Ureter (tissue), 1 donor: Measurements from ENCODE around the gene VWA8. TPM values are rescaled to one million over a fixed set of nuclear protein-coding genes. Genes with fewer than 3 reads are reported as not detected.
A peak's percentile ranks its signal among the peaks of the same experiment; 100 is the strongest.

Experiments used
- DNase-seq: peaks from one replicate; pipeline ENCODE4 v3.0.0-alpha.2; 2020; ENCODE audit warnings: low spot score
- total RNA-seq: library from RNA; stranded (reverse); gene quantifications from one replicate; pipeline ENCODE4 v1.2.4, GENCODE V29; 2023
- donor health status: DM: yes; HTN: yes; CAD: no.

Gene VWA8
- total RNA-seq, 1 donor from 2014 or later: 40.4 TPM

GRCh38 chr13:41615528-41615855 lies 345.4 kb downstream of the VWA8 start:
- DNase-seq: no peak

- DNase-seq: no peak
Measured at GRCh38 chr13:41614671-41615527, 346.0 kb downstream of the VWA8 start.

- DNase-seq: peak; percentile 50
Measured at GRCh38 chr13:41613984-41614661, 346.8 kb downstream of the VWA8 start.

GRCh38 chr13:41613471-41613870 lies 347.4 kb downstream of the VWA8 start:
- DNase-seq: no peak

GRCh38 chr13:41611385-41611784 lies 349.5 kb downstream of the VWA8 start:
- no peak for DNase-seq

GRCh38 chr13:41610404-41610803 lies 350.5 kb downstream of the VWA8 start:
- no peak for DNase-seq

- DNase-seq: no peak
Measured at GRCh38 chr13:41609828-41610227, 351.1 kb downstream of the VWA8 start.

GRCh38 chr13:41608839-41609177 lies 352.1 kb downstream of the VWA8 start:
- no peak for DNase-seq

GRCh38 chr13:41608111-41608838 lies 352.6 kb downstream of the VWA8 start:
- no peak for DNase-seq

- no peak for DNase-seq
Measured at GRCh38 chr13:41606646-41607045, 354.3 kb downstream of the VWA8 start.

- DNase-seq: no peak
Measured at GRCh38 chr13:41605319-41606285, 355.3 kb downstream of the VWA8 start.

- DNase-seq: no peak
Measured at GRCh38 chr13:41603917-41604316, 357.0 kb downstream of the VWA8 start.

GRCh38 chr13:41601718-41602445 lies 359.0 kb downstream of the VWA8 start:
- no peak for DNase-seq

GRCh38 chr13:41599619-41600018 lies 361.3 kb downstream of the VWA8 start:
- DNase-seq: no peak

GRCh38 chr13:41597348-41598041 lies 363.4 kb downstream of the VWA8 start:
- no peak for DNase-seq

GRCh38 chr13:41596190-41596589 lies 364.7 kb downstream of the VWA8 start:
- no peak for DNase-seq

GRCh38 chr13:41595298-41595697 lies 365.6 kb downstream of the VWA8 start:
- DNase-seq: no peak

GRCh38 chr13:41590643-41591042 lies 370.3 kb downstream of the VWA8 start:
- DNase-seq: no peak

- no peak for DNase-seq
Measured at GRCh38 chr13:41590122-41590521, 370.8 kb downstream of the VWA8 start.

GRCh38 chr13:41589434-41589833 lies 371.5 kb downstream of the VWA8 start:
- DNase-seq: no peak
